ENCODE results near the gene ATP2C2.

DNA sequence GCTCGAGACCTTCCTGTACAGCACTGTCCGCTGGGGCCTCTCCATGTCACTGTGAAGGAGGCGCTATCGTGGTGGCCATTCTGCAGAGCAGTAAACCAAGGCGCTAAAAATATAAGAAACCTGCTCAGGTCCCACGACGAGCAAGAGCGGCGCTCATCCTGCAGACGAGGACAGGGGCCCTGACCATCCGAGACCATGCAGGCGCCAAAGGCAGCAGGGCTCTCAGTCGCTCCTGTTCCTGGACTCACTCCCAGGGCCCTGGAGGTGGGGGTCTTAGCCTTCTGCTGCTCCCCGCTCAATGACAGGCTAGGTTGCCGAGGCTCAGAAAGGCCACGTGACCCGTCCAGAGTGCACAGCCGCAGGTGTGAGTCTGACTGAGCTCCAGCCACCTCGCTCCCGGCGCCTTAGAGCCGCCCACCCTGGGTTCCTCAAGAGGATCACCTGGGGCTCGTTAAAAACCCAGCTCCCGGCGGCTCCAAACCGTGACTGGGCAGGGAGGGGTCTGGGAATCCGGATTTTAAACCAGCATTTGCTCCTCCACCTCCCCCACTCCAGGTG is 509 bp upstream of the ATP2C2 start:
- no peak for TF ChIP-seq FOXP2 (optimal IDR thresholded peaks at IDR 0.05; ENCODE audit: borderline replicate concordance, extremely low read depth, extremely low read length, insufficient read depth)
- no peak for TF ChIP-seq POLR2AphosphoS5 (IDR thresholded peaks at IDR 0.05; ENCODE audit: low read depth, low read length)
- TF ChIP-seq, protein P1, sequence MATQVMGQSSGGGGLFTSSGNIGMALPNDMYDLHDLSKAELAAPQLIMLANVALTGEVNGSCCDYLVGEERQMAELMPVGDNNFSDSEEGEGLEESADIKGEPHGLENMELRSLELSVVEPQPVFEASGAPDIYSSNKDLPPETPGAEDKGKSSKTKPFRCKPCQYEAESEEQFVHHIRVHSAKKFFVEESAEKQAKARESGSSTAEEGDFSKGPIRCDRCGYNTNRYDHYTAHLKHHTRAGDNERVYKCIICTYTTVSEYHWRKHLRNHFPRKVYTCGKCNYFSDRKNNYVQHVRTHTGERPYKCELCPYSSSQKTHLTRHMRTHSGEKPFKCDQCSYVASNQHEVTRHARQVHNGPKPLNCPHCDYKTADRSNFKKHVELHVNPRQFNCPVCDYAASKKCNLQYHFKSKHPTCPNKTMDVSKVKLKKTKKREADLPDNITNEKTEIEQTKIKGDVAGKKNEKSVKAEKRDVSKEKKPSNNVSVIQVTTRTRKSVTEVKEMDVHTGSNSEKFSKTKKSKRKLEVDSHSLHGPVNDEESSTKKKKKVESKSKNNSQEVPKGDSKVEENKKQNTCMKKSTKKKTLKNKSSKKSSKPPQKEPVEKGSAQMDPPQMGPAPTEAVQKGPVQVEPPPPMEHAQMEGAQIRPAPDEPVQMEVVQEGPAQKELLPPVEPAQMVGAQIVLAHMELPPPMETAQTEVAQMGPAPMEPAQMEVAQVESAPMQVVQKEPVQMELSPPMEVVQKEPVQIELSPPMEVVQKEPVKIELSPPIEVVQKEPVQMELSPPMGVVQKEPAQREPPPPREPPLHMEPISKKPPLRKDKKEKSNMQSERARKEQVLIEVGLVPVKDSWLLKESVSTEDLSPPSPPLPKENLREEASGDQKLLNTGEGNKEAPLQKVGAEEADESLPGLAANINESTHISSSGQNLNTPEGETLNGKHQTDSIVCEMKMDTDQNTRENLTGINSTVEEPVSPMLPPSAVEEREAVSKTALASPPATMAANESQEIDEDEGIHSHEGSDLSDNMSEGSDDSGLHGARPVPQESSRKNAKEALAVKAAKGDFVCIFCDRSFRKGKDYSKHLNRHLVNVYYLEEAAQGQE (IDR thresholded peaks at IDR 0.05; ENCODE audit: insufficient read depth in 1 of 2, low read depth in 2 of 2, low read length in 2 of 2), result no peak
- TF ChIP-seq TAF1 (IDR thresholded peaks at IDR 0.05; ENCODE audit: borderline replicate concordance, insufficient read depth, low read length), result no peak
- no peak for TF ChIP-seq SIN3A (IDR thresholded peaks at IDR 0.05; ENCODE audit: borderline replicate concordance, insufficient read depth, low read length)

Data from PFSK-1 (cell line).